AG09309 (cell line): ENCODE results near the gene DDX47.

ENCODE experiments used
- DNase-seq: peaks from one replicate; pipeline ENCODE4 v3.0.0-alpha.2; 2010; ENCODE audit warnings: low read depth
- H3K4me3 ChIP-seq: 2 replicates; pipeline ENCODE4 v1.5.1; 2011; ENCODE audit warnings: mild to moderate bottlenecking, low read depth, low read length, moderate library complexity; ENCODE audit not compliant: control insufficient read depth
- TF ChIP-seq, protein P1 (sequence below): IDR thresholded peaks from 2 replicates; pipeline ENCODE4 v1.5.1; 2011; ENCODE audit warnings: mild to moderate bottlenecking, low read depth, low read length, inconsistent platforms; ENCODE audit not compliant: insufficient read depth, control insufficient read depth; ENCODE audit errors: missing control alignments

DDX47 gene

DNA sequence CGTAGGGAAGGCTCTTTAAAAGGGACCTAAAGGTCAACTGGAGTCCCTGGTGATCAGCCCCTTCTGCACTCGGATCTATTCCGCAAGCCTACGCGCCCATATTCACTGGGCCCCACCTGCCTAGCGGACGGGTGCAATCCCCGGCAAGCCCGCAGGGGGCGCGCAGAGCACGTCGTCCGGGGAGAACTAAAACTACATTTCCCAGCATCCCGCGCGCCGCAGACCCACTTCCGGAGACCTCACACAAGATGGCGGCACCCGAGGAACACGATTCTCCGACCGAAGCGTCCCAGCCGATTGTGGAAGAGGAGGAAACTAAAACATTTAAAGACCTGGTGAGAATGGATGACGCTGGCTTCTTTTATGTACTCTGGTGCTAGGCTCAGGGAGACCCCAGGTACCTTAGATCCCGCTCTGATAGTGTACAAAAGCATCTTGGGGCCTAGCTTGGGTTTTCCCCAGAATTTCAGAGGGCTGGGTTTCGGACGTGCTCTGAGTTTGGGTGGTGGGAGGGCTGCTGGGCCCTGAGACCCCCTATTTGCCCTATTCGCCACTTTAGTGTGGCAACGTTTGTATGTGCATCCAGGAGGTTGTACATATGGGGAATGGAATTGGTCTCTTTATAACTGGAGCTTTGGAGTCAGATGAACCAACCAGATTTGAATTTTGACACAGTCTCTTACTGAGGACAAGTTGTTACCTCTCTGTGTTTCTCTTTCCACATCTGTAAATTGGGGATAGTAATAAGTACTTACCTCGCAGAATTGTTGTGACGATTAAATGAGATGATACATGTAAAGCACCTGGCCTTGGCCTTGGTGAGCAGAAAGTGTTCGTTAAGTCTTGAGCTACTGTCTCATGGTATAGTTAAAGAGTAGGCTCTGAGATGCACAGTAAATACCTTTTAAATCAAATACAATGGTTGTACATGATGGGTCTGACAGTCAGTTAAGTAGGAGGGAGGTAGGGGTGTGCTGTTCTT lies at the start of gene DDX47:
TSS of gene DDX47 (plus strand) at position 227 of the 982 bp plus-strand sequence. CDS start at position 249, 22 bp downstream.
- TF ChIP-seq, protein P1, sequence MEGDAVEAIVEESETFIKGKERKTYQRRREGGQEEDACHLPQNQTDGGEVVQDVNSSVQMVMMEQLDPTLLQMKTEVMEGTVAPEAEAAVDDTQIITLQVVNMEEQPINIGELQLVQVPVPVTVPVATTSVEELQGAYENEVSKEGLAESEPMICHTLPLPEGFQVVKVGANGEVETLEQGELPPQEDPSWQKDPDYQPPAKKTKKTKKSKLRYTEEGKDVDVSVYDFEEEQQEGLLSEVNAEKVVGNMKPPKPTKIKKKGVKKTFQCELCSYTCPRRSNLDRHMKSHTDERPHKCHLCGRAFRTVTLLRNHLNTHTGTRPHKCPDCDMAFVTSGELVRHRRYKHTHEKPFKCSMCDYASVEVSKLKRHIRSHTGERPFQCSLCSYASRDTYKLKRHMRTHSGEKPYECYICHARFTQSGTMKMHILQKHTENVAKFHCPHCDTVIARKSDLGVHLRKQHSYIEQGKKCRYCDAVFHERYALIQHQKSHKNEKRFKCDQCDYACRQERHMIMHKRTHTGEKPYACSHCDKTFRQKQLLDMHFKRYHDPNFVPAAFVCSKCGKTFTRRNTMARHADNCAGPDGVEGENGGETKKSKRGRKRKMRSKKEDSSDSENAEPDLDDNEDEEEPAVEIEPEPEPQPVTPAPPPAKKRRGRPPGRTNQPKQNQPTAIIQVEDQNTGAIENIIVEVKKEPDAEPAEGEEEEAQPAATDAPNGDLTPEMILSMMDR: peak; percentile 94
- DNase-seq: peak; percentile 46
- H3K4me3 ChIP-seq: peak within 1 kb of the TSS; percentile 97

DNA sequence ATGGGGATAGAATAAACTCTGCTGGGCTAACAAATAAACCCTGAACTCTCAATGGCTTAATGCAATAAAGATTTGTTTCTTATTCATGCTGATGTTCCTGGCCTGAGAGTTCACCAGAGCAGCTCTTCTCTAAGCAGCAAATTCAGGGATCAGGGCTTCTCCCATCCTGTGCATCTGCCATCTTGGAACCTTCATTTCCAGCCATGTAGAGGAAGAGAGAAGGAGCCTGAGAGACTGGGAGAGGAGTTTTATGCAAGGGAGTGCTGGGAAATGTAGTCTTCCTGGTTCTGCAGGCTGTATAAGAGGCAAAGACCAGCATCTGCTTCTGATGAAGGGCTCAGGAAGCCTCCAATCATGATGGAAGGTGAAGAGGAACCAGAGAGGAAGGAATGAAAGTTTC lies 48.3 kb upstream of the DDX47 start:
- H3K4me3 ChIP-seq: no peak overlapping the region
- TF ChIP-seq, protein P1: no peak
- no peak for DNase-seq

GRCh38 chr12:12770262-12770661 lies 42.9 kb upstream of the DDX47 start:
- TF ChIP-seq, protein P1: no peak
- H3K4me3 ChIP-seq: no peak overlapping the region
- no peak for DNase-seq

DNA sequence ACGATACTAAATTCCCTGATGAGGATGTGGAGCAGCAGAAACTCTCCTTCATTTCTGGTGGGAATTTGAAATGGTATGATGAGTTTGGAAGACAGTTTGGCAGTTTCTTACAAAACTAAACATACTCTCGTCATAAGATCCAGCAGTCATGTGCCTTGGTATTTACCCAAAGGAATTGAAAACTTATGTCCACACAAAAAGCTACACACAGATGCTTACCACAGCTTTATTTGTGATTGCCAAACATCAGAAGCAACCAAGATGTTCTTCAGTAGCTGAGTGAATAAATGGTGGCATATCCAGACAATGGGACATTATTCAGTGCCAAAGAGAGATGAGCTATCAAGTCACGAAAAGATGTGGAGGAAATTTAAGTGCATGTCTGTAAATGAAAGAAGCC lies 38.4 kb upstream of the DDX47 start:
- no peak overlapping the region for H3K4me3 ChIP-seq
- TF ChIP-seq, protein P1: no peak
- no peak for DNase-seq

DNA sequence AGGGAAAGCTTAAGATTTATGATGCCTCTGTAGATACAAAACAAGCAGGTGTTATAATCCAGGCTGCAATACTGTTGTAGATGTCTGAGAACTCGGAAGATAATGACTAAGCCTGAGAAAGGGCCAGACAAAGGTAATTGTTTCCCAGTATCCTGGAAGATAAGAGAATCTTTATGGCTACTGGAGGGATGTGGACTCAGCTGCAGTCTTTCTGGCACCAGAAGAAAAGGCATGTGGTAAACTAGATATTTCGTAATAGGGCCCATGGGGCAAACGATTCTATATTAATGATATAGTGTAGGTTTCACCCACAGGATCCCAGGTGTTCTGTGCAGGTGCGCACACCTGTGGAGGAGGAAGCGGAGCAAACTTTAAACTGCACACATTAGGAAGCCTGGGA lies 36.9 kb upstream of the DDX47 start:
- TF ChIP-seq, protein P1: no peak
- DNase-seq: no peak
- no peak overlapping the region for H3K4me3 ChIP-seq

DNA sequence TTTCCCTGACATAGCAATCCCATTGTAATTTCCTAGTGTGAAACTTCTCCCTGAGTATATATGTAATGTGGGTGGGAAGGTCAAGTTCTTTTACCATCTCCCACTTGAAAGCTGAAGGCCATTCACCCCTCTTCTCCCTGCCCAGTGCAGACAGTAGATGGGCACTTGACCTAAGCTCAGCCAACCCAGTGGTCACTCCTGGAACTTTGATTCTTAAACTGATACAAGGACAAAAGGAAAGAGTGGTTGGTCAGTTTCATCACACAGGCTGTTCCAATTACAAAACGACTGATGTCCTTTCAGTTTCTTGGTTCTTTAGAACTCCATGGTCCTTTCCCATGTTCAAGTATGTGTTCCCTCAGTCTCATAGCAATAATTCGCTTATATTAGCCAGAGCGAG lies 36.1 kb upstream of the DDX47 start:
- no peak overlapping the region for H3K4me3 ChIP-seq
- TF ChIP-seq, protein P1: no peak
- no peak for DNase-seq
